ENCODE results near the gene HIVEP2. TPM values are rescaled to one million over a fixed set of nuclear protein-coding genes. Genes with fewer than 3 reads are reported as not detected.
A peak's percentile ranks its signal among the peaks of the same experiment; 100 is the strongest.

HIVEP2 gene
- total RNA-seq, 3 donors from 2014 or later (not counting 1 experiment from before 2014, with no cell fraction given) = 14.6 to 21.6 (median 18.7) TPM

- intact Hi-C loops (cut with micrococcal nuclease) = no loop called here
- no peak for TF ChIP-seq CTCF (IDR thresholded peaks at IDR 0.05)
- H3K4me3 ChIP-seq (ENCODE audit: low read length) = peak overlapping the region; percentile 35
- no peaks in the 10 kb centered on the region for H3K9me3 ChIP-seq (ENCODE audit: control insufficient read depth, insufficient read depth, low read length)
- Mint-ChIP-seq H3K27ac (peak overlapping the region; percentile 93), H3K9me3 (no peaks in the 10 kb centered on the region), H3K4me1 (peaks cover 51 to 74% of the 10 kb centered on the region in 2 donors), H3K36me3 (no peaks in the 10 kb centered on the region), H3K4me3 (peak overlapping the region; percentile 47), H3K27me3 (ENCODE audit: low read depth in 2 of 2) (no peaks in the 10 kb centered on the region)
- 43% methylated on average over 23 of the region's 23 CpGs for WGBS (ENCODE audit: insufficient coverage)
- H3K27ac ChIP-seq (ENCODE audit: low read length) = peak overlapping the region; percentile 70
- ATAC-seq = peak in 2 of 3 donors; percentile 63
- DNase-seq = peak in 1 of 2 donors; percentile 81
- H3K4me1 ChIP-seq (ENCODE audit: control insufficient read depth, insufficient read depth, low read length) = peaks cover 27% of the 10 kb centered on the region
- H3K36me3 ChIP-seq (ENCODE audit: control insufficient read depth, insufficient read depth, low read length) = no peaks in the 10 kb centered on the region
- no peaks in the 10 kb centered on the region for H3K27me3 ChIP-seq (ENCODE audit: control insufficient read depth, insufficient read depth, low read length)
Observed at GRCh38 chr6:142845624-142846458, 99.1 kb downstream of the HIVEP2 start.

GRCh38 chr6:142845143-142845571 lies 99.8 kb downstream of the HIVEP2 start:
- H3K27ac Mint-ChIP-seq = peak overlapping the region; percentile 93
- no peak for TF ChIP-seq CTCF (IDR thresholded peaks at IDR 0.05)
- no CpG with 5 or more reads among the region's 2 CpGs for WGBS (ENCODE audit: insufficient coverage)
- peak overlapping the region; percentile 35 for H3K4me3 ChIP-seq (ENCODE audit: low read length)
- ATAC-seq = peak in 1 of 3 donors; percentile 9
- DNase-seq = peak in 1 of 2 donors; percentile 61
- H3K36me3 ChIP-seq (ENCODE audit: control insufficient read depth, insufficient read depth, low read length) = no peaks in the 10 kb centered on the region
- H3K9me3 ChIP-seq (ENCODE audit: control insufficient read depth, insufficient read depth, low read length) = no peaks in the 10 kb centered on the region
- no peaks in the 10 kb centered on the region for H3K9me3 Mint-ChIP-seq
- intact Hi-C loops (cut with micrococcal nuclease) = no loop called here
- H3K4me3 Mint-ChIP-seq = peak overlapping the region; percentile 47
- no peaks in the 10 kb centered on the region for H3K36me3 Mint-ChIP-seq
- H3K27me3 ChIP-seq (ENCODE audit: control insufficient read depth, insufficient read depth, low read length) = no peaks in the 10 kb centered on the region
- no peaks in the 10 kb centered on the region for H3K27me3 Mint-ChIP-seq (ENCODE audit: low read depth in 2 of 2)
- H3K4me1 ChIP-seq (ENCODE audit: control insufficient read depth, insufficient read depth, low read length) = peaks cover 24% of the 10 kb centered on the region
- peak overlapping the region; percentile 70 for H3K27ac ChIP-seq (ENCODE audit: low read length)
- peaks cover 44 to 67% of the 10 kb centered on the region in 2 donors for H3K4me1 Mint-ChIP-seq

DNA sequence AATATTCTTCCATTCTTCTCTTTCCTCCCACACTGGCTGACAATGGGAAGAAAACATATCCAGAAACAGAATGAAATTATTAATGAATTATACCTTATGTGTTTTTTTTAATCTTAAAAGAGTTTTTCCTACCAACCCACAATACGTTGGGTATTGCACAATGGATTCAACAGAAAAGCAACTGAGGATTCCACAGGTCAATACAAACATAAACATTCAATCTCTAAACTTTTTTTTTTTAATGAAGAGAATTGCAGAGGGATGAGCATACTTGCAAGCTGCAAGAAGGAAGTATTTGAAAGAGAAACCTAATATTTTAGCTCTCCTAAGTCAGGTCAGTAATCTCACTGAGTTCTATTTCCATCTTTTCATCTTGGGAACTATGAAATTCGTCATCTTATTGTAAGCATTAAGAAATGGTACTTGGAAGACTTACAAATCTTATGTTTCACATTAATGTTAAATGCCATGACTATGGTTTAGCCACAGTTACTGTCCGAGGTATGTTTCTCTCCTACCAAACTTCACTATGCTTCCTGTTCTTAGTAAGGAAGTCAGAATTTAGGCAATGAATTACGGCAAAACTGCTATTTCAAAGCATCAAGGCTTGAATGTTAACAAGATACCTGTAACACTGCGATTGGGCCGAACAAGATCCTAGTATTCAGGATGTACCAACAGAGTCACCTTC lies 100.8 kb downstream of the HIVEP2 start:
- Mint-ChIP-seq H3K27me3 (ENCODE audit: low read depth in 2 of 2) (no peaks in the 10 kb centered on the region), H3K4me1 (peaks cover 44 to 60% of the 10 kb centered on the region in 2 donors), H3K36me3 (no peaks in the 10 kb centered on the region), H3K9me3 (no peaks in the 10 kb centered on the region), H3K4me3 (peak overlapping the region; percentile 47), H3K27ac (peak overlapping the region; percentile 93)
- no peaks in the 10 kb centered on the region for H3K27me3 ChIP-seq (ENCODE audit: control insufficient read depth, insufficient read depth, low read length)
- peaks cover 21% of the 10 kb centered on the region for H3K4me1 ChIP-seq (ENCODE audit: control insufficient read depth, insufficient read depth, low read length)
- TF ChIP-seq CTCF (IDR thresholded peaks at IDR 0.05) = no peak
- H3K9me3 ChIP-seq (ENCODE audit: control insufficient read depth, insufficient read depth, low read length) = no peaks in the 10 kb centered on the region
- intact Hi-C loops (cut with micrococcal nuclease) = loop anchor here (5.0 kb wide), 1 partner anchor 43 kb away; no protein-coding TSS in a partner anchor
- H3K36me3 ChIP-seq (ENCODE audit: control insufficient read depth, insufficient read depth, low read length) = no peaks in the 10 kb centered on the region
- DNase-seq = peak in 1 of 2 donors; percentile 42
- peak overlapping the region; percentile 29 for H3K4me3 ChIP-seq (ENCODE audit: low read length)
- 13% methylated on average over 4 of the region's 6 CpGs for WGBS (ENCODE audit: insufficient coverage)
- ATAC-seq = no peak
- peak overlapping the region; percentile 70 for H3K27ac ChIP-seq (ENCODE audit: low read length)

Measured in natural killer cell (primary cell).